H1 (cell line): ENCODE data around the gene SLC38A2. TPM values are rescaled to one million over a fixed set of nuclear protein-coding genes. Genes with fewer than 3 reads are reported as not detected.
A peak's percentile ranks its signal among the peaks of the same experiment; 100 is the strongest.

ENCODE experiments used
- CTCF ChIA-PET: fragments of 300-600 bp; sonication (Branson Sonifier 250); formaldehyde crosslinking; loops from one replicate; lab custom pipeline; 2021; ENCODE audit not compliant: partially characterized antibody; lab: Charles Lee
- POLR2A ChIA-PET: fragments of 300-600 bp; sonication (Branson Sonifier 250); formaldehyde crosslinking; loops from one replicate; lab custom pipeline; 2021; ENCODE audit warnings: inconsistent platforms; ENCODE audit not compliant: partially characterized antibody; lab: Charles Lee
- DNase-seq, 2 experiments: peaks; one replicate each; pipeline versions ENCODE4 v3.0.0 to v3.0.0-alpha.2; 2010 to 2022; ENCODE audit warnings: low spot score in 2 of 2, low read depth in 1 of 2, mixed read lengths in 1 of 2
- FAIRE-seq: peaks from 2 replicates; lab custom pipeline; 2011; peaks lifted over from hg19 to GRCh38; lab: Jason Lieb, UNC
- H2AFZ ChIP-seq: 2 replicates; pipeline ENCODE4 v1.8.1; 2012; ENCODE audit warnings: low read length, inconsistent platforms
- H2AK5ac ChIP-seq: 2 replicates; pipeline ENCODE4 v1.6.1; 2013; ENCODE audit warnings: low read depth, low read length
- H2BK120ac ChIP-seq: replicated peaks from 2 replicates; pipeline ENCODE3; 2013; ENCODE audit warnings: low read depth, low read length, inconsistent platforms
- H2BK12ac ChIP-seq: 2 replicates; pipeline ENCODE4 v1.6.1; 2013; ENCODE audit warnings: low read depth, low read length
- H2BK15ac ChIP-seq: 2 replicates; pipeline ENCODE4 v1.6.1; 2013; ENCODE audit warnings: low read length
- H2BK20ac ChIP-seq: 2 replicates; pipeline ENCODE4 v1.6.1; 2013; ENCODE audit warnings: low read length
- H2BK5ac ChIP-seq: 2 replicates; pipeline ENCODE4 v1.6.1; 2013; ENCODE audit warnings: low read depth, low read length
- H3K14ac ChIP-seq: 2 replicates; pipeline ENCODE4 v1.6.1; 2013; ENCODE audit warnings: inconsistent platforms; ENCODE audit not compliant: insufficient read length
- H3K18ac ChIP-seq: 2 replicates; pipeline ENCODE4 v1.6.1; 2013; ENCODE audit warnings: low read length; ENCODE audit errors: extremely low read depth
- H3K23ac ChIP-seq: 2 replicates; pipeline ENCODE4 v1.6.1; 2013; ENCODE audit warnings: inconsistent platforms; ENCODE audit not compliant: insufficient read length
- H3K23me2 ChIP-seq: 2 replicates; pipeline ENCODE4 v1.6.1; 2013; ENCODE audit warnings: low read depth, low read length
- H3K27ac ChIP-seq: 2 replicates; pipeline ENCODE4 v1.6.1; 2011; ENCODE audit warnings: low read depth, low read length, inconsistent platforms
- H3K27me3 ChIP-seq, 4 experiments: replicated peaks in 1 of 4; 1 replicate in 1 of 4; 2 replicates in 3 of 4; pipeline versions ENCODE4 v1.6.1 to v1.8.1; 2011 to 2013; ENCODE audit warnings: low read length in 3 of 4, mild to moderate bottlenecking in 3 of 4, inconsistent platforms in 2 of 4, mixed read lengths in 2 of 4, moderate library complexity in 1 of 4; ENCODE audit not compliant: control insufficient read depth in 3 of 4, insufficient read depth in 3 of 4; ENCODE audit errors: extremely low read depth in 1 of 4
- H3K36me3 ChIP-seq, 4 experiments: 2 replicates each; pipeline versions ENCODE4 v1.6.1 to v1.8.1; 2011 to 2013; ENCODE audit warnings: mild to moderate bottlenecking in 4 of 4, low read length in 3 of 4, moderate library complexity in 2 of 4, control low read depth in 1 of 4, inconsistent platforms in 1 of 4; ENCODE audit not compliant: insufficient read depth in 4 of 4, control insufficient read depth in 2 of 4
- H3K4ac ChIP-seq: replicated peaks from 2 replicates; pipeline ENCODE3; 2013; ENCODE audit warnings: low read length, low read depth, mixed read lengths, inconsistent platforms; ENCODE audit not compliant: insufficient read length
- H3K4me1 ChIP-seq, 4 experiments: replicated peaks in 1 of 4; 1 replicate in 1 of 4; 2 replicates in 3 of 4; pipeline versions ENCODE4 v1.6.1 to v1.8.1; 2011 to 2013; ENCODE audit warnings: low read length in 3 of 4, inconsistent platforms in 2 of 4, mixed read lengths in 1 of 4; ENCODE audit not compliant: insufficient read depth in 4 of 4, control insufficient read depth in 3 of 4
- H3K4me2 ChIP-seq, 2 experiments: 2 replicates each; pipeline versions ENCODE4 v1.6.1 to v1.8.1; 2011 to 2013; ENCODE audit warnings: low read depth in 2 of 2, low read length in 2 of 2, control low read depth in 1 of 2, inconsistent platforms in 1 of 2, mild to moderate bottlenecking in 1 of 2; ENCODE audit not compliant: insufficient read depth in 1 of 2
- H3K4me3 ChIP-seq, 4 experiments: fragments of 200-600, 300-600 bp in 1 of 4; sonication (generic), shearing (Covaris generic), sonication (Bioruptor Twin) in 1 of 4; 2 replicates each; pipeline versions ENCODE4 v1.5.1 to v1.8.1; 2011 to 2016; ENCODE audit warnings: low read length in 4 of 4, low read depth in 3 of 4, control low read depth in 2 of 4, inconsistent platforms in 2 of 4, mild to moderate bottlenecking in 2 of 4, mixed read lengths in 1 of 4, moderate library complexity in 1 of 4; ENCODE audit not compliant: insufficient read depth in 2 of 4; ENCODE audit errors: extremely low read depth in 1 of 4
- H3K56ac ChIP-seq: replicated peaks from 2 replicates; pipeline ENCODE3; 2013; ENCODE audit warnings: low read depth, mild to moderate bottlenecking, mixed read lengths, low read length, inconsistent platforms; ENCODE audit not compliant: insufficient read length
- H3K79me1 ChIP-seq: 2 replicates; pipeline ENCODE4 v1.6.1; 2013; ENCODE audit warnings: low read depth, low read length, control low read depth
- H3K79me2 ChIP-seq, 2 experiments: 2 replicates each; pipeline versions ENCODE4 v1.6.1 to v1.8.1; 2012 to 2013; ENCODE audit warnings: low read length in 2 of 2, mild to moderate bottlenecking in 2 of 2, inconsistent platforms in 1 of 2; ENCODE audit not compliant: insufficient read depth in 2 of 2, control insufficient read depth in 1 of 2
- H3K9ac ChIP-seq, 4 experiments: replicated peaks in 1 of 4; 1 replicate in 1 of 4; 2 replicates in 3 of 4; pipeline versions ENCODE4 v1.6.1 to v1.8.1; 2011 to 2013; ENCODE audit warnings: low read depth in 3 of 4, low read length in 3 of 4, control low read depth in 2 of 4, mild to moderate bottlenecking in 2 of 4, moderate library complexity in 2 of 4, inconsistent platforms in 1 of 4; ENCODE audit errors: extremely low read depth in 1 of 4
- H3K9me3 ChIP-seq, 2 experiments: 2 replicates each; pipeline versions ENCODE4 v1.6.1 to v1.8.1; 2012 to 2013; ENCODE audit warnings: mild to moderate bottlenecking in 2 of 2, moderate library complexity in 2 of 2, control low read depth in 1 of 2, inconsistent platforms in 1 of 2, low read depth in 1 of 2, low read length in 1 of 2, mixed read lengths in 1 of 2; ENCODE audit not compliant: insufficient read depth in 2 of 2
- H4K20me1 ChIP-seq, 2 experiments: replicated peaks in 1 of 2; 2 replicates each; pipeline versions ENCODE3 to v1.8.1; 2011 to 2013; ENCODE audit warnings: inconsistent platforms in 2 of 2, low read length in 2 of 2, mild to moderate bottlenecking in 1 of 2; ENCODE audit not compliant: insufficient read depth in 2 of 2, control insufficient read depth in 1 of 2
- H4K5ac ChIP-seq: 2 replicates; pipeline ENCODE4 v1.6.1; 2013; ENCODE audit warnings: low read length, low read depth, mixed read lengths, inconsistent platforms; ENCODE audit not compliant: insufficient read length
- H4K8ac ChIP-seq: 2 replicates; pipeline ENCODE4 v1.8.0; 2013; ENCODE audit warnings: mild to moderate bottlenecking, moderate library complexity, low read length, inconsistent platforms; ENCODE audit not compliant: insufficient read depth; ENCODE audit errors: extremely low read depth
- H4K91ac ChIP-seq: replicated peaks from 2 replicates; pipeline ENCODE3; 2013; ENCODE audit warnings: low read length, mixed read lengths, inconsistent platforms; ENCODE audit not compliant: insufficient read length
- EGR1 ChIP-seq: IDR thresholded peaks from 2 replicates; pipeline ENCODE4 v1.6.1; 2011; ENCODE audit warnings: low read depth, low read length, borderline replicate concordance
- WGBS, 2 experiments: shearing (Covaris generic) in 1 of 2; methylation state at CpG; one replicate each; pipeline versions ENCODE4 v1.1.6 to v1.1.7; 2013 to 2015; ENCODE audit warnings: low lambda C conversion rate in 2 of 2, mixed read lengths in 2 of 2, inconsistent platforms in 1 of 2, low coverage in 1 of 2, missing lambda C conversion rate in 1 of 2; ENCODE audit not compliant: insufficient replicate concordance in 2 of 2, insufficient coverage in 1 of 2, insufficient read length in 1 of 2; ENCODE audit errors: extremely low coverage in 1 of 2, missing lambda C conversion rate in 1 of 2; 5-methylcytosine and 5-hydroxymethylcytosine counted together
- polyA plus RNA-seq, 7 experiments: library from polyadenylated mRNA; depleted of rRNA in 3 of 7; stranded (reverse) in 5 of 7; unstranded in 2 of 7; fragments of >200 nt in 5 of 7; fragments of 200-250 nt in 2 of 7; gene quantifications; 1 replicate in 5 of 7; 2 replicates in 1 of 7; 4 replicates in 1 of 7; pipeline versions ENCODE4 v1.2.1 to v1.2.3, GENCODE V29; 2011 to 2013; ENCODE audit warnings: missing spikeins in 2 of 7, mixed read lengths in 2 of 7
- total RNA-seq: library from RNA; stranded (reverse); fragmentation: NEBNext Ultra II Directional; extraction: Animal tissue kit (Norgen Biotek cat#: 25700); gene quantifications from 2 replicates; pipeline ENCODE4 v1.2.1, GENCODE V29; 2021
- TF ChIP-seq, protein P1 (sequence below): IDR thresholded peaks from 2 replicates; pipeline ENCODE4 v1.6.1; 2012; ENCODE audit warnings: inconsistent platforms

The SLC38A2 gene
- total and polyA plus RNA-seq, 2 of the 8 experiments (the other 6 are each of a cell fraction or from before 2014, with no cell fraction given): 163 to 684 TPM

DNA sequence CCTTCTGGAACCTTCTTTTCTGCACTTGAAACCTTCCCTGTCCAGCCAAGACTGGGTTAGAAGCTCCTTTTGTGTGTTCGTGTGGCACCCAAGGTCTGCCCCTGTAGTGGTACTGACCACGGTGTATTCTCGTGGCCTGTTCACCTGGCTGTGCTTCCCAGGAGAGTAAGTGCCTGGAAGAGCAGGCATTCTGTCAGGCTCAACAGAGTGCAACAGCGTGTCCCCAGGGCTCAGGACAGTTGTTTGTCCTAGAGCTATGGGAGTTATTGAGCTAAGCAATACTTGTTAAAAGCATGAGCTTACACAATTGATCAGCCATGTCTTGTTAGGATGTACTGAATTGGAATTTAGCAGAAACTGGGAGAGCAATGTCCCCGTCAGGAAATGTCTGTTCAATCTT lies 12.9 kb upstream of the SLC38A2 start:
- no peak overlapping the region for H3K4ac ChIP-seq
- H3K14ac ChIP-seq: no peak overlapping the region
- no peak overlapping the region for H3K27ac ChIP-seq
- H3K56ac ChIP-seq: no peak overlapping the region
- H3K36me3 ChIP-seq: peaks cover 0 to 16% (median 3%) of the 10 kb centered on the region in 4 experiments; a peak in 4 of 8 replicates
- ChIA-PET CTCF (interaction anchor here (0.6 to 1.5 kb wide), 5 partner anchors 22 to 111 kb away, joined by 3 to 5 read pairs (median 4); no protein-coding TSS in a partner anchor), POLR2A (interaction anchor here (0.8 to 15.4 kb wide), 6 partner anchors 10 to 272 kb away, joined by 3 to 233 read pairs (median 6); partner anchors contain the start of genes SLC38A1 and SLC38A2)
- H4K20me1 ChIP-seq: no peaks in the 10 kb centered on the region
- no peak overlapping the region for H2BK20ac ChIP-seq
- WGBS, 2 experiments: 74% methylated on average over 5 of the region's 5 CpGs; no CpG with 5 or more reads in 1 of the 2 experiments
- H3K79me2 ChIP-seq: peaks cover 3 to 29% of the 10 kb centered on the region in 2 experiments; a peak in 2 of 4 replicates
- no peak overlapping the region for H3K18ac ChIP-seq
- no peak for FAIRE-seq
- TF ChIP-seq EGR1: peak; percentile 74; the same call in 1 of the 2 replicates
- TF ChIP-seq, protein P1, sequence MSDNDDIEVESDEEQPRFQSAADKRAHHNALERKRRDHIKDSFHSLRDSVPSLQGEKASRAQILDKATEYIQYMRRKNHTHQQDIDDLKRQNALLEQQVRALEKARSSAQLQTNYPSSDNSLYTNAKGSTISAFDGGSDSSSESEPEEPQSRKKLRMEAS: no peak
- no peaks in the 10 kb centered on the region for H3K9me3 ChIP-seq
- H2AK5ac ChIP-seq: no peak overlapping the region
- H2BK5ac ChIP-seq: no peak overlapping the region; the same call in 1 of the 2 replicates
- no peak overlapping the region for H4K91ac ChIP-seq
- peak overlapping the region in 1 of 4 experiments; percentile 79; a peak in 2 of 8 replicates for H3K4me3 ChIP-seq
- no peak overlapping the region for H2BK15ac ChIP-seq
- DNase-seq: no peak
- peaks cover 13 to 36% (median 22%) of the 10 kb centered on the region in 4 experiments for H3K4me1 ChIP-seq
- H3K27me3 ChIP-seq: no peaks in the 10 kb centered on the region
- H3K4me2 ChIP-seq: peak overlapping the region; percentile 52 to 95
- no peak overlapping the region for H2AFZ ChIP-seq
- H3K23me2 ChIP-seq: peaks cover 5% of the 10 kb centered on the region; the same call in 1 of the 2 replicates
- peaks cover 2% of the 10 kb centered on the region; the same call in 1 of the 2 replicates for H3K79me1 ChIP-seq
- no peak overlapping the region for H3K9ac ChIP-seq
- H2BK120ac ChIP-seq: no peak overlapping the region
- H3K23ac ChIP-seq: no peak overlapping the region
- no peak overlapping the region for H4K8ac ChIP-seq
- H2BK12ac ChIP-seq: no peak overlapping the region; the same call in 1 of the 2 replicates
- H4K5ac ChIP-seq: no peak overlapping the region
